ENCODE measurements around the gene RUBCN. TPM values are rescaled to one million over a fixed set of nuclear protein-coding genes. Genes with fewer than 3 reads are reported as not detected.

RUBCN gene
- total RNA-seq, 4 donors from 2014 or later = 63.6 to 168 (median 102) TPM

DNA sequence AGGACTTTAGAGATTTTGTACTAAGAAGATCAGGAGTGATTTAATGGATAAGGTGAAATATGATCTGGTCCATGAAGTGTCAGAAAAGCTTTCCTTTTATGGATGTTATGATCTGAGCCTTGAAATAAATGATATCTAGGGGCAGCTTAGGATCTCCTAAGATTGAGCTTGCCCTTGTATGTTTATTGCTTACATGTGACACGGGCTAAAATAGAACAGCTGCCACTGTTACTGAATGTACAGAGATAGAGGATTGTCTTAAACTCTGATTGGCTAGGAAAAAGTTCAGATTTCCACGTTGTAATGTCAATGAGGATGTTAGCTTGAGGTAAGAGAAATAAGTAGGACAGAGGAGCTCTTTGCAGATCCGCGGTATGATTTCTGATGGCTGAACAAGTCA, 21.8 kb upstream of the RUBCN start:
- H3K9me3 ChIP-seq = no peaks in the 10 kb centered on the region
- 98% methylated on average over 4 of the region's 4 CpGs for WGBS, 2 donors
- TF ChIP-seq POLR2A (IDR thresholded peaks at IDR 0.05) (no peak), EP300 (IDR thresholded peaks at IDR 0.05) (no peak)
- TF ChIP-seq, protein P1, sequence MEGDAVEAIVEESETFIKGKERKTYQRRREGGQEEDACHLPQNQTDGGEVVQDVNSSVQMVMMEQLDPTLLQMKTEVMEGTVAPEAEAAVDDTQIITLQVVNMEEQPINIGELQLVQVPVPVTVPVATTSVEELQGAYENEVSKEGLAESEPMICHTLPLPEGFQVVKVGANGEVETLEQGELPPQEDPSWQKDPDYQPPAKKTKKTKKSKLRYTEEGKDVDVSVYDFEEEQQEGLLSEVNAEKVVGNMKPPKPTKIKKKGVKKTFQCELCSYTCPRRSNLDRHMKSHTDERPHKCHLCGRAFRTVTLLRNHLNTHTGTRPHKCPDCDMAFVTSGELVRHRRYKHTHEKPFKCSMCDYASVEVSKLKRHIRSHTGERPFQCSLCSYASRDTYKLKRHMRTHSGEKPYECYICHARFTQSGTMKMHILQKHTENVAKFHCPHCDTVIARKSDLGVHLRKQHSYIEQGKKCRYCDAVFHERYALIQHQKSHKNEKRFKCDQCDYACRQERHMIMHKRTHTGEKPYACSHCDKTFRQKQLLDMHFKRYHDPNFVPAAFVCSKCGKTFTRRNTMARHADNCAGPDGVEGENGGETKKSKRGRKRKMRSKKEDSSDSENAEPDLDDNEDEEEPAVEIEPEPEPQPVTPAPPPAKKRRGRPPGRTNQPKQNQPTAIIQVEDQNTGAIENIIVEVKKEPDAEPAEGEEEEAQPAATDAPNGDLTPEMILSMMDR (IDR thresholded peaks at IDR 0.05) = no peak
- H3K4me1 ChIP-seq = peaks cover 0 to 18% (median 2%) of the 10 kb centered on the region in 4 donors
- H3K36me3 ChIP-seq = peaks cover 0 to 29% (median 0%) of the 10 kb centered on the region in 3 donors
- no peaks in the 10 kb centered on the region for H3K27me3 ChIP-seq
- H3K27ac ChIP-seq = no peak overlapping the region
- DNase-seq (ENCODE audit: low spot score in 2 of 2) = no peak
- no peak overlapping the region for H3K4me3 ChIP-seq

DNA sequence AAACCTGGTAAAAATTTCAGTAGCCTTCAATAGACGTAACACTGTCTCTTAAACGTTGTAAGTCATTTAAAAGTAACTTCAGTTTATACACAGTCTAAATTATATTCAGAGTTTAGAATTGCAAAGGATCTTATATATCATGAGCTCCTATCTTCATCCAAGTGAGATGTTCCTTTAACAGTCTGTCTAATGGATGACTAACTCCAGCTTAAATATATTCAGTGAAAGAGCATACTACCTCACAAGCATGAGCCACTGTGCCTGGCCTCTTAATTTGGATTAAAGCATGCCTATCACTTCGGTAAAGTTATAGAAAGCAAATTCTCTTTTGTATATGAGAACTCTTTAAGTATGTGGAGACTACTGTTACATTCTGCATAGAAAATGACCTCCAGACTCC, 20.0 kb upstream of the RUBCN start:
- Histone ChIP-seq H3K36me3 (peaks cover 0 to 12% (median 0%) of the 10 kb centered on the region in 3 donors), H3K27me3 (no peaks in the 10 kb centered on the region), H3K4me3 (no peak overlapping the region), H3K9me3 (no peaks in the 10 kb centered on the region), H3K27ac (no peak overlapping the region), H3K4me1 (peaks cover 0 to 36% (median 14%) of the 10 kb centered on the region in 4 donors)
- no peak for DNase-seq (ENCODE audit: low spot score in 2 of 2)
- TF ChIP-seq, protein P1 (IDR thresholded peaks at IDR 0.05) = no peak
- TF ChIP-seq POLR2A (IDR thresholded peaks at IDR 0.05) = no peak
- no peak for TF ChIP-seq EP300 (IDR thresholded peaks at IDR 0.05)
- 83 to 89% methylated on average over 3 of the region's 3 CpGs for WGBS, 2 donors

DNA sequence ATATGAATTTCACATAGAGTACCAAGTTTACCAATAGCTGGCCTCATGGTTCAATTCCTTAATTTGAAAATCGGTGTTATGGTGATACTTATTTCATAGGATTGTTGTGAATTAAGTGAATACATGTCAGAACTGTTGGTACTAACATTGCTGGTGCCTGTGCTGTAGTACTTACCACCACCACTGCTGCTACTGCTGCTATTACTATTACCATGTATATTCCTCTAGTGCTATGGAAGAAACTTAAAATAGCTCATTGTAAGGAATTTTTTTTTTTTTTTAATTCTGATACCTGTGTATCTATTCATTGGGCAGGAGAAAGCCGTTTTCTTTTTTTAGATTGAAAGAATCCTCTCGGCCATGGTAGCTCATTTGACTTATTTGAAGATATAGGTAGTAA, 16.6 kb upstream of the RUBCN start:
- DNase-seq (ENCODE audit: low spot score in 2 of 2) = no peak
- Histone ChIP-seq H3K36me3 (peaks cover 0 to 9% (median 0%) of the 10 kb centered on the region in 3 donors), H3K4me3 (no peak overlapping the region), H3K27me3 (no peaks in the 10 kb centered on the region), H3K9me3 (no peaks in the 10 kb centered on the region), H3K4me1 (peaks cover 0 to 51% (median 25%) of the 10 kb centered on the region in 4 donors), H3K27ac (no peak overlapping the region)
- 87 to 89% methylated on average over 3 of the region's 3 CpGs for WGBS, 2 donors
- TF ChIP-seq EP300 (IDR thresholded peaks at IDR 0.05) (no peak), POLR2A (IDR thresholded peaks at IDR 0.05) (no peak)
- TF ChIP-seq, protein P1 (IDR thresholded peaks at IDR 0.05) = no peak

DNA sequence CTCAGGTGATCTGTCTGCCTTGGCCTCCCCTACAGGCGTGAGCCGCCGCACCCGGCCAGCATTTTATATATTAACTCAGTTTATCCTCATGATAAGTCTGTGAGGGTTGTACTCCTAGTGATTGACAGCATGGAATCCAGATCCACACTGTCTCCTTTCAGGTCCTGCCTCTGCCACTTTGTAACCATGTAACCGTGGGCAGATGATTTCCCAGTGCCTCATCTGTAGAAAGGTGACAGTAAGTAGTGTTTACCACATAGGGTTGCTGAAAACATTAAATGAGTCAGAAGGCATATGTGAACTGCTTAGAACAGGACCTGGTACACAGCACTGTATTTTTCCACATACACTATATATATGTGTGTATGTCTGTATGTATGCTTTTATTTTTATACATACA, 15.4 kb upstream of the RUBCN start:
- no peaks in the 10 kb centered on the region for H3K27me3 ChIP-seq
- peaks cover 0 to 56% (median 26%) of the 10 kb centered on the region in 4 donors for H3K4me1 ChIP-seq
- H3K9me3 ChIP-seq = no peaks in the 10 kb centered on the region
- TF ChIP-seq EP300 (IDR thresholded peaks at IDR 0.05) (no peak), POLR2A (IDR thresholded peaks at IDR 0.05) (no peak)
- TF ChIP-seq, protein P1 (IDR thresholded peaks at IDR 0.05) = no peak
- H3K27ac ChIP-seq = peak overlapping the region in 2 of 4 donors; percentile 96 to 99
- no peaks in the 10 kb centered on the region for H3K36me3 ChIP-seq
- no peak for DNase-seq (ENCODE audit: low spot score in 2 of 2)
- WGBS, 2 donors = 70 to 89% methylated on average over 5 of the region's 5 CpGs
- H3K4me3 ChIP-seq = peak overlapping the region in 1 of 4 donors; percentile 96

DNA sequence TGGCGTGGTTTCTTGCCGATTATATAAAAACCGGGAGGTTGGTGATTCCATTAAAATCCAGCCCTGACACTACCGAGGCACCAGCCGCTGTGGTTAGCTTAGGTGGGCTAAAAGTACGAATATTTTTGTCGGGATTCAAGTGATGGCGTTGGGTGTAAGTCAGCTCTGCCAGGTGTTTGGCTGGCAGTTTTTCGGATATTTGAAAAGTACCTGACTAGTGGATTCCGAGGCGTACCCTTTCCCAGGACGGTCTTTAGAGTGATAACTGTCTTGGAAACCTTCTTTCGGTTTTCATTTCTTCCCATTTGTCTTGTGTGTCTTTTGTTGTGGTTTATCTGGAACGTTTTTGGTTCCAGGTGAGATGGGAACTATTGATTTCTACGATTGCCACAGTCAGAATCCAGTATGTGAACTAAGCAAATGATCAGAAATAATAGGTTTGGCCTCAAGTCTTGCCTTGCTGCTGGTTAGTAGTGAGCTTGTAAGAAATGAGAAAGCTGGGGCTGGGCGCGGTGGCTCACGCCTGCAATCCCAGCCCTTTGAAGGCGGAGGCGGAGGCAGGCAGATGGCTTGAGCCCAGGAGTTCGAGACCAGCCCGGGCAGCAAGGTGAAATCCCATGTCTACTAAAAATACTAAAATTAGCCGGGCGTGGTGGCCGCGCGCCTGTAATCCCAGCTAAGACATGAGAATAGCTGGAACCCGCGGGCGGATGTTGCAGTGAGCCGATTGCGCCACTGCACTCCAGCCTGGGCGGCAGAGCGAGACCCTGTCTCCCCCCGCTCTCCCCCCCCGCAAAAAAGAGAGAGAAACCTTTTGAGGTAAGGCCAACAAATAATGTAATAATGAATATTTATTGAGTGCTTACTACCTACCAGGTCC, 14.4 kb upstream of the RUBCN start:
- Histone ChIP-seq H3K4me1 (peaks cover 0 to 58% (median 29%) of the 10 kb centered on the region in 4 donors), H3K27ac (peak overlapping the region; percentile 93 to 99 (median 94)), H3K27me3 (no peaks in the 10 kb centered on the region), H3K9me3 (no peaks in the 10 kb centered on the region), H3K36me3 (no peaks in the 10 kb centered on the region), H3K4me3 (peak overlapping the region; percentile 79 to 96 (median 90))
- peak; percentile 32 to 67 for DNase-seq (ENCODE audit: low spot score in 2 of 2)
- TF ChIP-seq, protein P1 (IDR thresholded peaks at IDR 0.05) = peak in 1 of 5 experiments; percentile 11
- TF ChIP-seq EP300 (IDR thresholded peaks at IDR 0.05) = peak in 1 of 2 donors; percentile 54
- TF ChIP-seq POLR2A (IDR thresholded peaks at IDR 0.05) = peak in 1 of 2 donors; percentile 11
- 5 to 7% methylated on average over 36 of the region's 36 CpGs for WGBS, 2 donors

Measured in tibial nerve (tissue), 4 donors.